Forelimb muscle (tissue), 1 donor: Measurements from ENCODE around the gene P4HB. TPM values are rescaled to one million over a fixed set of nuclear protein-coding genes. Genes with fewer than 3 reads are reported as not detected.

ENCODE experiments used
- DNase-seq: peaks from one replicate; pipeline ENCODE4 v3.0.0-alpha.2; 2013; ENCODE audit warnings: low read depth
- polyA plus RNA-seq: library from polyadenylated mRNA; unstranded; fragments of 120-200 nt; gene quantifications from one replicate; pipeline ENCODE4 v1.2.1, GENCODE V29; 2013; ENCODE audit not compliant: insufficient read length

Gene P4HB
- polyA plus RNA-seq, 1 donor = 412 TPM

- no peak for DNase-seq
Measured at GRCh38 chr17:81811705-81812570, 48.4 kb downstream of the P4HB start.

GRCh38 chr17:81810892-81811704 is 49.2 kb downstream of the P4HB start:
- no peak for DNase-seq

GRCh38 chr17:81810476-81810875 is 49.9 kb downstream of the P4HB start:
- DNase-seq = no peak

- no peak for DNase-seq
Measured at GRCh38 chr17:81809556-81809998, 50.8 kb downstream of the P4HB start.

- no peak for DNase-seq
Measured at GRCh38 chr17:81808778-81809555, 51.4 kb downstream of the P4HB start.

- no peak for DNase-seq
Measured at GRCh38 chr17:81807839-81808238, 52.5 kb downstream of the P4HB start.

GRCh38 chr17:81807210-81807719 is 53.1 kb downstream of the P4HB start:
- no peak for DNase-seq

- DNase-seq = no peak
Measured at GRCh38 chr17:81806461-81807209, 53.7 kb downstream of the P4HB start.

GRCh38 chr17:81805707-81806460 is 54.5 kb downstream of the P4HB start:
- DNase-seq = no peak

GRCh38 chr17:81804559-81805399 is 55.6 kb downstream of the P4HB start:
- no peak for DNase-seq

- no peak for DNase-seq
Measured at GRCh38 chr17:81803728-81804558, 56.4 kb downstream of the P4HB start, which contains the start of gene GCGR. TSS of gene GCGR (plus strand) at chr17:81804150. CDS start at chr17:81809019, 4,869 bp downstream.

GRCh38 chr17:81802856-81803643 is 57.3 kb downstream of the P4HB start:
- DNase-seq = no peak

- DNase-seq = no peak
Measured at GRCh38 chr17:81802048-81802758, 58.1 kb downstream of the P4HB start.

- DNase-seq = no peak
Measured at GRCh38 chr17:81801327-81801726, 59.0 kb downstream of the P4HB start.

- no peak for DNase-seq
Measured at GRCh38 chr17:81794509-81794908, 65.8 kb downstream of the P4HB start.

GRCh38 chr17:81794074-81794476 is 66.3 kb downstream of the P4HB start:
- DNase-seq = no peak
